K562 (cell line): ENCODE results near the gene TMEM120B. TPM values are rescaled to one million over a fixed set of nuclear protein-coding genes. Genes with fewer than 3 reads are reported as not detected.

Source experiments
- HDGF ChIP-seq: fragments of 450-650 bp; IDR thresholded peaks from 2 replicates; pipeline ENCODE4 v1.6.1; 2016
- HES1 ChIP-seq: fragments of 450-650 bp; IDR thresholded peaks from 2 replicates; pipeline ENCODE4 v1.6.1; 2016; ENCODE audit warnings: low read depth, mild to moderate bottlenecking, moderate library complexity
- SIRT6 ChIP-seq: IDR thresholded peaks from one replicate; pipeline ENCODE4 v1.6.1; 2012; ENCODE audit warnings: low read depth, mild to moderate bottlenecking, control low read depth, inconsistent platforms, low read length, moderate library complexity
- ZBTB7A ChIP-seq: IDR thresholded peaks from 2 replicates; pipeline ENCODE4 v1.6.1; 2011; ENCODE audit warnings: low read depth, mild to moderate bottlenecking, low read length, moderate library complexity, borderline replicate concordance; ENCODE audit not compliant: control insufficient read depth
- polyA plus RNA-seq, 8 experiments: library from polyadenylated mRNA; depleted of rRNA in 4 of 8; stranded (reverse) in 5 of 8; unstranded in 3 of 8; fragments of >200 nt; fragmentation: Nextera tagmentation in 2 of 8; fragmentation: Illumina TruSeq in 1 of 8; extraction: Ambion mirVana in 2 of 8; extraction: Trizol in 1 of 8; gene quantifications; 2 replicates each; pipeline versions ENCODE4 v1.2.1 to v1.2.3, GENCODE V29; 2011 to 2014; ENCODE audit warnings: inconsistent platforms in 1 of 8, missing spikeins in 1 of 8
- total RNA-seq, 7 experiments: library from RNA; depleted of rRNA in 6 of 7; stranded (reverse); fragments of >200 nt in 6 of 7; fragmentation: Illumina TruSeq in 2 of 7; extraction: Trizol in 2 of 7; gene quantifications; 2 replicates each; pipeline versions ENCODE4 v1.2.1 to v1.2.3, GENCODE V29; 2011 to 2021; ENCODE audit warnings: low replicate concordance in 1 of 7
- TF ChIP-seq, protein P1 (sequence below): sonication (generic); formaldehyde crosslinking; IDR thresholded peaks from 2 replicates; pipeline ENCODE4 v1.8.0; 2022; ENCODE audit warnings: missing genetic modification reagents, mild to moderate bottlenecking, moderate library complexity, borderline replicate concordance

The TMEM120B gene
- total and polyA plus RNA-seq, 9 of the 15 experiments (the other 6 are each of a cell fraction or from before 2014, with no cell fraction given) = 1.7 to 18.6 (median 7.4) TPM

DNA sequence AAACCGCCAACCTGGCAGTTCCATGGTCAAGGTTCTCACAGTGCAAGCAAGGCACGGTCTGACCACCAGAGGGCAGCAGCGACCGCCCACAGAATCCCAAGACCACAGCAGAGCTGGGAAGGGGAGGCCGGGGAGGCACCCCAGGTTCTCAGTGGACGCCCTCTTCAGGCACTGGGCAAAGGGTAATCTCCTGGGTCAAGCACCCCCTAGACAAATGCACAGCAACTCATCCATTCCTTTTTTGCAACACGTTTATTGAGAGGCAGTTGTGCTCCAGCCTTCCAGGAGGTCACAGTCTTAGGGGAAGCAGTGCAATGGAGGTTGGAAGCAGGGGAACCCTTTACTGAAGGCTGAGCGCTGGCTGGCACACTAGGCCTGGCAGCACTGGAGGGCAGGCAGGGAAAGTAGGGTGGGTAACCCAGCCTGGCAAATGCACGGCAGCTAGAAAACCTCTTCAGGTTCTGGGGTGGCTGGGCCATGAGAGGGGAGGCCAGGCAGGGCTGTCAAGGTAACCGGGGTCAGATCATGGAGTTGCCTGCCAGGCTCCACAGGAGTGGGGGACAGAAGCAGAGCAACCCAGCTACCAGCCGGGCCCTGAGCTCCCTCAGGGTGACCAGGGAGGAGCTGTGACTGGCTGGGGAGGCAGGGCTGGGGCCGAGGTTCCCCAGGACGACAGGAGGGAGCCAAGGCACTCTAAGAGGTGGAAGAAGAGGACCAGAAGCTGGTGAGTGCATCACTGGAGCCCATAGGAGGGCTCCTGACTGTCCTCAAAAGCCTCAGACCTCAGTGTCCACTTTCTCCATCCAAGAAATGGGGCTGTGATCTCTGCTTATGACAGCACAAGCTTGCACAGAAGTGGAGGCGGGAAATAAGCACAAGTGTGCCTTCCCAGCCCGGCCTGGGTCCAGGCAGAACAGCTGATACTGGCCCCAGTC is 82.7 kb downstream of the TMEM120B start (continued):
- TF ChIP-seq, protein P1, sequence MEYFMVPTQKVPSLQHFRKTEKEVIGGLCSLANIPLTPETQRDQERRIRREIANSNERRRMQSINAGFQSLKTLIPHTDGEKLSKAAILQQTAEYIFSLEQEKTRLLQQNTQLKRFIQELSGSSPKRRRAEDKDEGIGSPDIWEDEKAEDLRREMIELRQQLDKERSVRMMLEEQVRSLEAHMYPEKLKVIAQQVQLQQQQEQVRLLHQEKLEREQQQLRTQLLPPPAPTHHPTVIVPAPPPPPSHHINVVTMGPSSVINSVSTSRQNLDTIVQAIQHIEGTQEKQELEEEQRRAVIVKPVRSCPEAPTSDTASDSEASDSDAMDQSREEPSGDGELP = peak; percentile 60; the same call in 1 of the 2 replicates
- TF ChIP-seq HDGF (no peak), ZBTB7A (peak; percentile 50; the same call in 1 of the 2 replicates), SIRT6 (no peak), HES1 (no peak)
